ENCODE measurements around the gene BACH2.

The BACH2 gene

DNA sequence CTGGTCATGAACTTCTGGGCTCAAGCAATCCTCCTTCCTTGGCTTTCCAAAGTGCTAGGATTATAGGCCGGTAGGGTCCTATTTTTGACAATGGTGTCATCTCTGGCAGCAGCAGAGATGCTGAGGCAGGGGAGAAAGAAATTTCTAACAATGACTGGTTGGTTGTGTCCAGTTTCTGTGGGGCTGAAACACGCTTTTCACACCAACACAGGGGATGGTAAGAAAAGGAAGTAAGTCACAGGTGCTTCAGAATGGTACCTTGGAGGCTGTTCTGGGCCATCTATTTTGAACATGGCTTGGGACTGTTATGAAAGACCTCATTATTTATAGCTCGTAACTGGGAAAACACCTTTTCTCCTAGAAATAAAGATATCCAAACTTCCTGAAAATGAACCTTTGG lies 329.7 kb downstream of the BACH2 start:
- no peak for DNase-seq (ENCODE audit: low spot score)

- DNase-seq (ENCODE audit: low spot score), result no peak
Measured at GRCh38 chr6:89966228-89966544, 330.5 kb downstream of the BACH2 start.

- DNase-seq (ENCODE audit: low spot score), result no peak
Measured at GRCh38 chr6:89965441-89966227, 331.0 kb downstream of the BACH2 start.

GRCh38 chr6:89963391-89963790 lies 333.3 kb downstream of the BACH2 start:
- DNase-seq (ENCODE audit: low spot score), result no peak

DNA sequence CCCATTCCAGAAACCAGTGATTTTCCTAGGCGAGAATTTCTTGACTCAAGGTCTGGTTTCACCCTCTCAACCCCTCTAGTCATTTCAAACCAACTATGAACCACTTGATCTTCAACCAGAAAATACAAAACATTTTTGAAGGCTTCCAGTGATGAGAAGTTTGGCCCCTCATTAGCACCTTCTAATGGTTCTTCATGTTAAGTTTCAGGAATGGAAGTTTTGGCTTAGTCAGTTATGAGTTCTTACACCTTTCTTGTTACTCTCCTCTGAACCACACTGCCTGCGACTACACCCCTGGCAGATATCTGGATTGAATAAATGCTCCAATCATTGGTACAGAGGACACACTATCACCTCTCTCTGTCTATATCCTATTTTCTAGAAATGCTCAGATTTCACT lies 335.2 kb downstream of the BACH2 start:
- no peak for DNase-seq (ENCODE audit: low spot score)

DNA sequence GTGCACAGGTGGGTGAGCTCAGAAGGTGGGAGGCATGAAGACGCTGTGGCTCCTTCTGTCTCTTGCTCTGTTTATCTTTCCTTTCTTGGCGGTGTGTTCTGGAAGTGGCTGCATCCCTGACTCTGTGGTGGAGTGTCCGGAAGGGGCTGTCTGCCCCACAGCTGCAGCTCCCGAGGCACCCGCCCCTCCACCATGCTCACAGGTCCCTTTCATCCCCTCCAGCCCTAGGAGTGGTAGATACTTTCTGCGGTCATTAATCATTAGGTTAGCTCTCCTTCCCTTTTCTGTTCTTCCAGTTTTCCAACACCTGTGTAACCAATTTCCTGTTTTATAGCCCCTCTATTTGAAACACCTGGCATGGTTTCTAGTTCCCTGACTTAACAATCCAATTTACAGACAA lies 336.8 kb downstream of the BACH2 start:
- DNase-seq (ENCODE audit: low spot score), result no peak

DNA sequence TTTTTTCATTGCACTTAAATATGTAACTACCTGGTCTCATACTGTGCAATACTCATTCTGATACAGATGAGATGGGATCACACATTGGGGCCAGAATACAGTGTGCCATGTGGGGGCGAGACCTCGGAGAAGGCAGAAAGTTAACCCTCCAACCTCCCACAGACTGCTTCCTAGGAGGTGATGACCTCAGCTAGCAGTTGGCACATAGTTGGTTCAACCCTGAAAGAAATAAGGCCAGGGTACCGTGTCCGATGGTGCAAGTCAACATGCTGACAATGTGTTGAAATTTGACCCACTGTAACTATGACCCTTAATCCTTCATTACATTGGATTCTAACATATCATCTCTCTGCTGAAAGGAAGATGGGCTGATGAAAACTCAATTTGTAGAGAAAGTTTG lies 340.5 kb downstream of the BACH2 start:
- DNase-seq (ENCODE audit: low spot score), result no peak

DNA sequence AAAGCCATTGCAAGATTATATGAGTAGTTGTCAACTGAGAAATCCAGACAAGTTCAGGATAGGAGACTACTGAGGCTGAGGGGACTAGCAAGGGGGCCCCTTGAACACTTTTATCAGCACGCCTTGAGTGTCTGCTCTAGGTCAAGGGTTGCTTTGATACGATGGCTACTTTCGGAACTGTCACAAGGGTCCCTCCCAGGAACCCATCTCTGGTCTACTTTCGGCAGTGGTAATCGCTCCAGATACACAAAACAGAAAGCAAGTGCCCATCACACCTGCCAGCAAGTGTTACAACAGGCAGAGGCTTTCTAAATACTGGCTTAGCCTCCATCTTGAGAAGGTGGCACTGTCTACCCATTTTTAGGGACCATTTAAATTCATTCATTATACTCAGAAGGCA lies 341.3 kb downstream of the BACH2 start:
- no peak for DNase-seq (ENCODE audit: low spot score)

DNA sequence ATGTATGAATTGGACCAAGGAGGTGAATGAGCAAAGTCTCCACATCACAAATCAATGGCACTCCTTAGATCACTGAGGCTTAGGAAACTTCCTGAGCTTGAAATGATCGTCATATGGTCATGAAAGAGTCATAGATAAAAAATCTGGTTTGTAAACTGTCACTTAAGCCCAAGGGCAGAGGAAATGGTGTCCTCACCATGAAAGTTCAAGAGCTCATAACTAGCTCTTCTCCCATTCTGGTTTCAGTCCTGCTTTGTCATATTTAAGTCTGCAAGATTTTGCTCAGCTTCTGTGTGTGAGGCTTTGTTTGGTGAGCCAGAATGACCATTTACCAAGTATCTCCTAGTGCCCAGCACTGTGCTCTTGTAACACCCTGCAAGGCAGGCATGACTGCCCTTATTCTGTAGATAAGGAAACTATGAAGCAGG lies 341.9 kb downstream of the BACH2 start:
- no peak for DNase-seq (ENCODE audit: low spot score)

DNA sequence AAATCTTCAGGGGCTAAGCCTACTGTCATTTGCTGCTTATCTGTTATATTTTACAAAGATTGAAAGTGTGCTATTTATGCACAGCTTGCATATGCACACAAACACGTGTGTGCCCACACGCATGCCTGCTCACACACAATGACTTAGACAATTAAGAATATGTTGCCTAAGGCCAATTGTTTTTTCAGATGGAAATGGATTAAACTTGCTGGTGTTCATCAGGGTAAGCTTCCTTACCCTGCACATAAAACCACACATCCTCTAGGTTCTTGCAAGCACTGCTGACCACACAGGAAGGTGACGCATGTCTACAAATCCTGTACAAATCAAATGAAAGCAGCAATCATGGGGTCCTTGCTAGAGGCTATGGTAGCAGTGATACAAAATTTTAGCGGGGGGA lies 344.0 kb downstream of the BACH2 start:
- no peak for DNase-seq (ENCODE audit: low spot score)

GRCh38 chr6:89952105-89952671 lies 344.5 kb downstream of the BACH2 start:
- DNase-seq (ENCODE audit: low spot score), result no peak

GRCh38 chr6:89951574-89952104 lies 345.0 kb downstream of the BACH2 start:
- DNase-seq (ENCODE audit: low spot score), result no peak

- no peak for DNase-seq (ENCODE audit: low spot score)
Measured at GRCh38 chr6:89950879-89951391, 345.7 kb downstream of the BACH2 start.

DNA sequence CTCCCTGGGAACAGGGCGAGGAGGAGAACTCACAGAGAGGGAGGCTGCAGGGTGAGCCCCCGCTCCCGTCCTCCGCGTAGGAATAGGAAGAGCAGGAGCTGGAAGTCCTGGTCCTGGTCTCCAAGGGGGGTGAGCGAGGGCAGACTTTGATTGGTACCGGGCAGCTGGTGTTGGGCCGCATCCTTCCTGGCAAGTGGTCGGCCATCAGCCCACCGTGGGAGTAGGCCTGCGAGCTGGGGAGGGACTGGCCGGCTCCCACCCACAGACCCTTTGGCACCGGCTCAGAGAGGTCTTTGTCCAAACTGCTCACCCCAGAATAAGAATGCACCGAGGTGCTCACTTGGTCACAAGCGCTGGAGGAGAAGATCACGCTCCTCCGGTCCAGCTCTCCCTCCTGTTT lies 346.2 kb downstream of the BACH2 start:
- DNase-seq (ENCODE audit: low spot score), result no peak

DNA sequence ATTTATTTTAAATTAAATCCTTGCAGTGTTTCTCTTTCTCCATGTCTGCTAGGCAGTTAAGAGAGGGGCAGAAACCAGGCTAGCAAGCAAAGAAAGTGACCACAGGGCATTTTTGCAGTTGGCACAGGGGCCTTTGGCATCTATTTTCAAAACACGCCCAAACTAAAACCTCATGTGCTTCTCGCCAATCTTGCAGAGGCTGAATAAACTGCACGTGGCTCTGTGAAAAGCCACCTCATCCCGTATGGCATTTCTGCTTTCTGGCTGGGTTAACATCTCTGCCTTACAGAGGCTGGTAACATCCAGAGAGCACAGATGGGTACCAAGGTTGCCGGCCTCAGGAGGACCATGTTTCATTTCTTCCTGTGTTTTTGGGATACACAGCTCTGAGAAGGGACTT lies 347.8 kb downstream of the BACH2 start:
- peak; percentile 39 for DNase-seq (ENCODE audit: low spot score)

DNA sequence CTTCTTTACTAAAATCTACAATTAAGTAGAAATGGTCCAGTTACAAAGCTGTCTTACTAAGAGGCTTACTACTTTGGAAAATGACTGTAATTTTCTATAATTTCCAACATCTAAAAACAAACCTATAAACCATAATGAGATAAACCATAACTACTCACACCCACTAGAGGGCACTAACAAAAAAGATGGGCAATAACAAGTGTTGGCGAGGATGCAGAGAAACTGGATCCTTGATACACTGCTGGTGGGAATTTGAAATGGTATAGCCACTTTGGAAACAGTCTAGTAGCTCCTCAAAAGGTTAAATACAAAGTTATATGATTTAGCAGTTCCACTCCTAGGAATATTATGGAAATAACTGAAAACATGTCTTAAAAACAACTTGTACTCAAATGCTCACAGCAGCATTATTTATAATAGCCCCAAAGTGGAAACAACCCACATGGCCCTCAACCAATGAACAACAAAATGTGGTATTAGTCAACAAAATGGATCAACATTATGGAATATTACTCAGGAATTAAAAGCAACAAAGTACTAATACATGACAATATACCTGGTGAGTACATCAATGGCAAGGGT lies 351.7 kb downstream of the BACH2 start:
- DNase-seq (ENCODE audit: low spot score), result no peak

DNA sequence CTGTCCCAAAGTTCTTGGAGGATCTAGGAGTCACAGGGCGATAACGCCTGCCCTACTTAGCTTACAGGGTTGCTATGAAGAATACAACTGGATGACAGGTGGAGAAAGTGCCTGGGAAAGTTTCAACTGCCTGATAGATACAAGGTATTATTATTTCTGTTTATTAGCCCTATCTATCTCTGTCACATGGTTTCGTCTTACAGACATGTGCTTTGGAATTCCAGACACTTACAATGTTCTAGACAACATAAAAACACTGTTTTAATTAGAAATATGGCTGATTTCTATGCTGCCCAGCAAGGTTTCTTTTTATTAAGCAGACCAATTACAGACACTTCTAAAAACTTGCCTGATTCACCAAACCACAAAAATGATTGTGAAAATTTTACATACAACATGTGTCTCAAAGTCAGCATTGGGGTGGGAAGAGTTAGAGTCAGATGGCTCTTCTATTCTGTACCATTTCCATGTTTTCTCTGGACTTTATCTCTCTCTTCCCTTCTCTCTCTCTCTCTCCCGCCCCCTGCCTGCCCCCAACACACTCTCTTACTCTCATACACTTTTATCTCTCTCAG lies 352.4 kb downstream of the BACH2 start:
- no peak for DNase-seq (ENCODE audit: low spot score)

- DNase-seq (ENCODE audit: low spot score), result no peak
Measured at GRCh38 chr6:89942601-89943000, 354.0 kb downstream of the BACH2 start.

GRCh38 chr6:89941763-89942497 lies 354.7 kb downstream of the BACH2 start:
- DNase-seq (ENCODE audit: low spot score), result no peak

DNA sequence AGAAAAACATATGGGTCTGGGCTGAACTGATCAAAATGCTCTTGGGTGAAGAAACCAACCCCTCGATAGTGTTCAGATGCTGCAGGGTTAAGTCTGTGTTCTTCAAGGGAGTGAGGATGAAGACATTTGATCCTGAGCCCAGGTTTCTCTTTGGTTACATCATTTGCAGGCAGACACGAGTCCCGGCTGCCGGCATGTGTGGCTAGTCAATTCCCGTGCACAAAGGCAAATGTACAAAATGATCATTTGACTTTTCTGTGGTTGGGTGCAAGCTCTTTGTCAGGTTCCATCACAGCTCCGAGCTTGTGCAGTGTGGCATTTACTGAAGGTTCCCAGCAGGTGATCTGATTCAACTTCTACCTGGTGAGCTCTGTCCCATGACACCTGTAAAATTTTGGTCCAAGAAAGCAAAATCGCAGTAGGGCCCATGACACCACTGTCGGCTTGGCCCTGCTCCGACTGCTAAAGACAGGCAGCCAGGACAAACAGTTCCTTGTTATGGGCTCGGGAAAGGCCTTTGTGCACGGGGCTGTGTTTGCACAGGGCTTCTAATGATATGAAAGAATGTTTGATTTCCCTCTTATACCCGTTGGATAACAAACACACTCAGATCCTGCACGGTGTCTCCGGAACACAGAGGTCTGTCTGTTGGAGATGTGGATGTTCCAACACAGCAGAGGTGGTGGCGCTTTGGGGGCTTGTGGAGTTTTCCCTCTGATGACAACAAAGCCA lies 355.4 kb downstream of the BACH2 start:
- DNase-seq (ENCODE audit: low spot score), result no peak

DNA sequence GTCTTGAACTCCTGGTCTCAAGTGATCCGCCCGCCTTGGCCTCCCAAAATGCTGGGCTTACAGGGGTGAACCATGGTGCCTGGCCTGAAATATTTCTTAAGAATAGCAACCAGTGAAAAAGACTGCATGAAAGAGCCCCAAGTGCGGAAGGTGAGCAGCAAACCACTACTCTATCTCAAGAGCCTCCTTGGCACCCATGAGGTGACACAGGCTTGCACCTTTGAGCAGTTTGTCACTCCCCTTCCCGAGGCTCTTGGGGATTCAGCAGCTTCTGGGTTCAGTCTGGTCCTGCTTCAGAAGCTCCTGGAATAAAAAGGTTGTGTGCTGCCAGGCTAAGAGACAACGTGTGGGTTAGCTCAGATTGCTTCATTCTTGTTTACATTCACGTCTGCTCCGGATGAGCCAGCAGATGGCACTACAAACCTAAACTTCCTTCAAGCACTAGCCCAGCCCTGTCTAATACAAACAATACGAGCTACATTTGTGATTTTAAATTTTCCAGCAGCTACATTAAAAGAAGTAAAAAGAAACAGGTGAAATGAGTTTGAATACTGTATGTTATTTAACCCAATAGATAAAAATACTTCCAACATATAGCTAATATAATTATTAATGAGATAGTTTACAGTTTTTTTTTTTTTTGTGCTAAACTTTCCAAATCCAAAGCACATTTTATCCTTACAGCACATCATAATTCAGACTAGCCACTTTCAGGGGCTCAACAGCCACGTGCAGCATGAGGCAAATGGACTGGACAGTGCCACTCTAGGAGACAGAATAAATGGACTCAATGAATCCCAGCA lies 356.2 kb downstream of the BACH2 start:
- DNase-seq (ENCODE audit: low spot score), result peak; percentile 86

Measured in AG20443 (cell line).